Smooth muscle cell (in vitro differentiated cells): ENCODE data around the gene FAM222A. TPM values are rescaled to one million over a fixed set of nuclear protein-coding genes. Genes with fewer than 3 reads are reported as not detected.

Source experiments
- DNase-seq: peaks from one replicate; lab custom pipeline; 2025; ENCODE audit not compliant: unreplicated experiment; lab: John Stamatoyannopoulos, UW
- H2AFZ ChIP-seq: fragments of 200-600 bp; sonication (generic); 2 replicates; pipeline ENCODE4 v1.6.0; 2016; ENCODE audit warnings: antibody characterized with exemption, low read depth, mild to moderate bottlenecking
- H3F3A ChIP-seq: fragments of 200-600 bp; sonication (generic); 2 replicates; pipeline ENCODE4 v1.6.0; 2017; ENCODE audit warnings: antibody characterized with exemption, low read depth
- H3K27ac ChIP-seq: fragments of 200-600 bp; sonication (generic); 2 replicates; pipeline ENCODE4 v1.5.1; 2016; ENCODE audit warnings: low read depth, mild to moderate bottlenecking
- H3K27me3 ChIP-seq: fragments of 200-600 bp; sonication (generic); 2 replicates; pipeline ENCODE4 v1.6.1; 2016; ENCODE audit warnings: low read depth, mild to moderate bottlenecking
- H3K36me3 ChIP-seq: fragments of 200-600 bp; sonication (generic); 2 replicates; pipeline ENCODE4 v1.5.1; 2016; ENCODE audit warnings: low read depth
- H3K4me1 ChIP-seq: fragments of 200-600 bp; sonication (generic); 2 replicates; pipeline ENCODE4 v1.5.1; 2016; ENCODE audit warnings: low read depth
- H3K4me2 ChIP-seq: fragments of 200-600 bp; sonication (generic); 2 replicates; pipeline ENCODE4 v1.6.0; 2016; ENCODE audit warnings: mild to moderate bottlenecking
- H3K4me3 ChIP-seq: fragments of 200-600 bp; sonication (generic); 2 replicates; pipeline ENCODE4 v1.5.1; 2016; ENCODE audit warnings: mild to moderate bottlenecking
- H3K79me2 ChIP-seq: fragments of 200-600 bp; sonication (generic); 2 replicates; pipeline ENCODE4 v1.6.0; 2016; ENCODE audit warnings: low read depth, mild to moderate bottlenecking
- H3K9ac ChIP-seq: fragments of 200-600 bp; sonication (generic); 2 replicates; pipeline ENCODE4 v1.6.0; 2016; ENCODE audit warnings: low read depth
- H3K9me3 ChIP-seq: fragments of 200-600 bp; sonication (generic); replicated peaks from 2 replicates; pipeline ENCODE4 v1.5.1; 2016; ENCODE audit warnings: low read depth
- H4K20me1 ChIP-seq: fragments of 200-600 bp; sonication (generic); 2 replicates; pipeline ENCODE4 v1.6.0; 2016; ENCODE audit warnings: low read depth
- CTCF ChIP-seq: fragments of 200-600 bp; sonication (generic); IDR thresholded peaks from 2 replicates; pipeline ENCODE4 v1.5.1; 2017; ENCODE audit warnings: borderline replicate concordance, mild to moderate bottlenecking, antibody characterized with exemption; ENCODE audit not compliant: insufficient read depth, poor library complexity, severe bottlenecking
- WGBS: methylation state at CpG from one replicate; pipeline ENCODE4 v1.1.7; 2016; ENCODE audit warnings: low lambda C conversion rate; 5-methylcytosine and 5-hydroxymethylcytosine counted together
- polyA plus RNA-seq: library from polyadenylated mRNA; unstranded; fragments of >200 nt; fragmentation: Nextera tagmentation; extraction: Ambion mirVana; gene quantifications from 2 replicates; pipeline ENCODE4 v1.2.1, GENCODE V29; 2016
- total RNA-seq: library from RNA; depleted of rRNA; stranded (reverse); fragments of >200 nt; gene quantifications from 2 replicates; pipeline ENCODE4 v1.2.3, GENCODE V29; 2014

The FAM222A gene
- total and polyA plus RNA-seq, 2 experiments from 2014 or later = 0.85 to 1.7 TPM

- no peaks in the 10 kb centered on the region for H4K20me1 ChIP-seq
- H3K4me2 ChIP-seq = no peak overlapping the region
- H3K4me3 ChIP-seq = no peak overlapping the region
- H3K27me3 ChIP-seq = peaks cover 23% of the 10 kb centered on the region
- no peak for DNase-seq
- no peak overlapping the region for H3K9ac ChIP-seq
- TF ChIP-seq CTCF = no peak
- 47% methylated on average over 7 of the region's 10 CpGs for WGBS
- H3K4me1 ChIP-seq = peaks cover 8% of the 10 kb centered on the region
- no peak overlapping the region for H3K27ac ChIP-seq
- no peaks in the 10 kb centered on the region for H3K36me3 ChIP-seq
- no peaks in the 10 kb centered on the region for H3K9me3 ChIP-seq
- no peaks in the 10 kb centered on the region for H3F3A ChIP-seq
- no peak overlapping the region for H2AFZ ChIP-seq
- H3K79me2 ChIP-seq = no peaks in the 10 kb centered on the region
These were observed 42.9 kb upstream of the FAM222A start for GRCh38 chr12:109670731-109671130.

GRCh38 chr12:109671502-109671901, 42.1 kb upstream of the FAM222A start:
- no peaks in the 10 kb centered on the region for H3K36me3 ChIP-seq
- H3K9me3 ChIP-seq = no peaks in the 10 kb centered on the region
- no peaks in the 10 kb centered on the region for H3F3A ChIP-seq
- peaks cover 10% of the 10 kb centered on the region for H3K4me1 ChIP-seq
- H3K4me3 ChIP-seq = no peak overlapping the region
- H4K20me1 ChIP-seq = no peaks in the 10 kb centered on the region
- no peak overlapping the region for H3K4me2 ChIP-seq
- no peak overlapping the region for H2AFZ ChIP-seq
- H3K27ac ChIP-seq = no peak overlapping the region
- DNase-seq = no peak
- TF ChIP-seq CTCF = no peak
- H3K79me2 ChIP-seq = no peaks in the 10 kb centered on the region
- whole genome bisulfite sequencing = 77% methylated on average over 3 of the region's 3 CpGs
- no peak overlapping the region for H3K9ac ChIP-seq
- peaks cover 23% of the 10 kb centered on the region for H3K27me3 ChIP-seq

GRCh38 chr12:109673379-109673778, 40.2 kb upstream of the FAM222A start:
- Histone ChIP-seq H4K20me1 (no peaks in the 10 kb centered on the region), H3K4me3 (no peak overlapping the region), H3K4me1 (peaks cover 22% of the 10 kb centered on the region), H3K9me3 (no peaks in the 10 kb centered on the region), H3K27me3 (peaks cover 9% of the 10 kb centered on the region), H3K9ac (no peak overlapping the region), H3K36me3 (no peaks in the 10 kb centered on the region), H2AFZ (no peak overlapping the region), H3F3A (no peaks in the 10 kb centered on the region), H3K79me2 (no peaks in the 10 kb centered on the region), H3K4me2 (no peak overlapping the region), H3K27ac (no peak overlapping the region)
- DNase-seq = no peak
- 96% methylated on average over 3 of the region's 3 CpGs for WGBS
- no peak for TF ChIP-seq CTCF

GRCh38 chr12:109673884-109674283, 39.7 kb upstream of the FAM222A start:
- H3K27ac ChIP-seq = no peak overlapping the region
- no peak for DNase-seq
- peaks cover 27% of the 10 kb centered on the region for H3K4me1 ChIP-seq
- H3K4me2 ChIP-seq = no peak overlapping the region
- no peaks in the 10 kb centered on the region for H3K79me2 ChIP-seq
- no peak overlapping the region for H3K4me3 ChIP-seq
- 93% methylated on average over 2 of the region's 2 CpGs for WGBS
- H3K9ac ChIP-seq = no peak overlapping the region
- H4K20me1 ChIP-seq = no peaks in the 10 kb centered on the region
- H3K36me3 ChIP-seq = no peaks in the 10 kb centered on the region
- no peaks in the 10 kb centered on the region for H3K9me3 ChIP-seq
- H3K27me3 ChIP-seq = peaks cover 9% of the 10 kb centered on the region
- TF ChIP-seq CTCF = no peak
- no peak overlapping the region for H2AFZ ChIP-seq
- no peaks in the 10 kb centered on the region for H3F3A ChIP-seq
